PFSK-1 (cell line): ENCODE data around the gene CAMSAP1.

Source experiments
- FOXP2 ChIP-seq: optimal IDR thresholded peaks from 2 replicates; pipeline ENCODE3; 2011; ENCODE audit warnings: borderline replicate concordance, control low read depth, inconsistent platforms; ENCODE audit not compliant: insufficient read depth; ENCODE audit errors: extremely low read length, extremely low read depth
- POLR2AphosphoS5 ChIP-seq: IDR thresholded peaks from 2 replicates; pipeline ENCODE4 v1.6.1; 2012; ENCODE audit warnings: low read depth, mild to moderate bottlenecking, control low read depth, low read length, moderate library complexity
- REST ChIP-seq, 2 experiments: IDR thresholded peaks; 2 replicates each; pipeline versions ENCODE4 v1.6.1 to v1.8.0; 2011 to 2012; ENCODE audit warnings: low read depth in 2 of 2, low read length in 2 of 2, control low read depth in 1 of 2, inconsistent platforms in 1 of 2, mild to moderate bottlenecking in 1 of 2, moderate library complexity in 1 of 2; ENCODE audit not compliant: insufficient read depth in 1 of 2
- SIN3A ChIP-seq: IDR thresholded peaks from 2 replicates; pipeline ENCODE4 v1.6.1; 2012; ENCODE audit warnings: mild to moderate bottlenecking, low read length, moderate library complexity, borderline replicate concordance; ENCODE audit not compliant: insufficient read depth
- TAF1 ChIP-seq: IDR thresholded peaks from 2 replicates; pipeline ENCODE4 v1.6.1; 2012; ENCODE audit warnings: low read length, control low read depth, borderline replicate concordance; ENCODE audit not compliant: insufficient read depth

The CAMSAP1 gene

GRCh38 chr9:135882011-135882410 lies 25.3 kb downstream of the CAMSAP1 start:
- no peak for TF ChIP-seq TAF1
- TF ChIP-seq REST (IDR thresholded peaks at IDR 0.05; ENCODE audit: insufficient read depth in 1 of 2, low read depth in 2 of 2, low read length in 2 of 2) = no peak
- no peak for TF ChIP-seq POLR2AphosphoS5
- TF ChIP-seq FOXP2 = no peak
- TF ChIP-seq SIN3A = no peak

DNA sequence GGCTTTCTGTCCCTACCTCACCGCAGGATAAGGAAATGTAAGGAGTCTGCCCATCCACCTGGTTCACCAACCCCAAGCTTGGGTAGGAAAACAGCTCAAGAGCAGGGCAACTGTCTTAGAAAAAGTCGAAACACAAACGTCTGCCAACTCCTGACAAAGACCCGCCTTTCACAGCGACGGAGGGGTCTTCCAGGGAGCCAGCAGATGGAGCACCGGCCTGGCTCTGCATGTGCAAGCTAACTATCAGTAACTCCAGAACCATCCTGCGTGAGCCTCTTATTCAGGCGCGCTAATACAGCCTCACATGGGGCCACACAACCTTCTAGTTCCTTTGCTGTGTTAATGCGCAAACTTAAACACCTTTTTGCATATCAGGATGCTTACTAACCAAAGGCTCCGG lies 26.9 kb downstream of the CAMSAP1 start:
- no peak for TF ChIP-seq FOXP2
- no peak for TF ChIP-seq SIN3A
- TF ChIP-seq REST (IDR thresholded peaks at IDR 0.05; ENCODE audit: insufficient read depth in 1 of 2, low read depth in 2 of 2, low read length in 2 of 2) = no peak
- no peak for TF ChIP-seq TAF1
- TF ChIP-seq POLR2AphosphoS5 = no peak

DNA sequence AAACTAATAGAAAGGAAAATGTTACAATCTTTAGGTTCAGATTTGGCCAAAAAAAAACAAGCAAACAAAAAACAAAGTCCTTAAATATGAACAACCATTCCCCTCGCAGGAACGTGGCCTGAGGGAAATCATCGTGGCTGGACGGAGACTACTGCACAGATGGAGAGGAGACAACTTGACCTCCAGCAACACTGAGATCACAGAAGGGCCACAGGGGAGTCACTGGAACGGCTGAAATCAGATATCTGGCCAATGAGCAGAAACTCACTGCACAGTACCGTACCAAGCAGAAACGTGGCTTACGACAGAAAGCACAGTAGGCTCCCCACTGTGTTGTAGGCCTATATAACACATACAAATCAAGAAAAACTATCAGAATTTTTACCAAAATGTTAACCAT lies 27.7 kb downstream of the CAMSAP1 start:
- TF ChIP-seq POLR2AphosphoS5 = no peak
- no peak for TF ChIP-seq FOXP2
- TF ChIP-seq SIN3A = no peak

GRCh38 chr9:135879237-135879601 lies 28.1 kb downstream of the CAMSAP1 start:
- TF ChIP-seq POLR2AphosphoS5 (no peak), REST (IDR thresholded peaks at IDR 0.05; ENCODE audit: insufficient read depth in 1 of 2, low read depth in 2 of 2, low read length in 2 of 2) (no peak), SIN3A (no peak), FOXP2 (no peak), TAF1 (no peak)

- TF ChIP-seq FOXP2 = no peak
- TF ChIP-seq SIN3A = no peak
- no peak for TF ChIP-seq TAF1
- TF ChIP-seq POLR2AphosphoS5 = no peak
- no peak for TF ChIP-seq REST (IDR thresholded peaks at IDR 0.05; ENCODE audit: insufficient read depth in 1 of 2, low read depth in 2 of 2, low read length in 2 of 2)
Observed at GRCh38 chr9:135878528-135879236, 28.7 kb downstream of the CAMSAP1 start.
